Gastroesophageal sphincter (tissue), 4 donors: ENCODE measurements around the gene HOXA10. TPM values are rescaled to one million over a fixed set of nuclear protein-coding genes. Genes with fewer than 3 reads are reported as not detected.

Experiments
- ATAC-seq: fragments of 150-250 bp; one replicate; pipeline ENCODE4 v1.9.1; 2016; ENCODE audit warnings: mild to moderate bottlenecking, moderate library complexity
- H3K27ac ChIP-seq, 4 donors: fragments of 200-600 bp; sonication (generic) in 3 of 4; 1 replicate in 3 of 4; 2 replicates in 1 of 4; pipeline ENCODE4 v1.5.1; 2016 to 2019
- H3K27me3 ChIP-seq: fragments of 200-600 bp; sonication (generic); one replicate; pipeline ENCODE4 v1.5.1; 2019
- H3K36me3 ChIP-seq, 2 donors: fragments of 200-600 bp; sonication (generic); one replicate each; pipeline ENCODE4 v1.5.1; 2019; ENCODE audit warnings: control low read depth in 1 of 2
- H3K4me1 ChIP-seq, 3 donors: fragments of 200-600 bp; sonication (generic); 1 replicate in 2 of 3; 2 replicates in 1 of 3; pipeline ENCODE4 v1.5.1; 2016 to 2019; ENCODE audit warnings: control low read depth in 2 of 3
- H3K4me3 ChIP-seq, 2 donors: fragments of 200-600 bp; sonication (generic); one replicate each; pipeline ENCODE4 v1.5.1; 2019; ENCODE audit warnings: mild to moderate bottlenecking in 1 of 2, moderate library complexity in 1 of 2
- H3K9me3 ChIP-seq, 3 donors: fragments of 200-600 bp; sonication (generic); one replicate each; pipeline ENCODE4 v1.5.1; 2017 to 2019; ENCODE audit warnings: control low read depth in 2 of 3
- CTCF ChIP-seq, 4 experiments: fragments of 200-600 bp in 2 of 4; fragments of 450-650 bp in 2 of 4; sonication (generic) in 1 of 4; IDR thresholded peaks; one replicate each; pipeline ENCODE4 v1.5.1; 2017 to 2019; ENCODE audit warnings: antibody characterized with exemption in 4 of 4, mild to moderate bottlenecking in 2 of 4, moderate library complexity in 2 of 4
- EP300 ChIP-seq: sonication (generic); formaldehyde crosslinking; IDR thresholded peaks from one replicate; pipeline ENCODE4 v1.6.1; 2017; ENCODE audit warnings: antibody characterized with exemption, mild to moderate bottlenecking
- POLR2A ChIP-seq, 2 donors: fragments of 450-650 bp; IDR thresholded peaks; one replicate each; pipeline ENCODE4 v1.6.1; 2017; ENCODE audit warnings: antibody characterized with exemption in 2 of 2, mild to moderate bottlenecking in 2 of 2, moderate library complexity in 1 of 2
- POLR2AphosphoS5 ChIP-seq: sonication (generic); formaldehyde crosslinking; IDR thresholded peaks from one replicate; pipeline ENCODE4 v1.6.1; 2017; ENCODE audit warnings: antibody characterized with exemption
- WGBS, 2 donors: methylation state at CpG; one replicate each; pipeline ENCODE4 v1.1.5; 2018; ENCODE audit warnings: low coverage in 1 of 2; 5-methylcytosine and 5-hydroxymethylcytosine counted together
- small RNA-seq, 4 donors: library from RNA; depleted of rRNA; stranded (forward); fragments of <200 nt; gene quantifications; one replicate each; pipeline ENCODE3, GENCODE V24; 2016
- total RNA-seq, 4 donors: library from RNA; depleted of rRNA; stranded (reverse); fragments of >200 nt; gene quantifications; one replicate each; pipeline ENCODE4 v1.1.0, GENCODE V29; 2016

Gene HOXA10
- total RNA-seq, 4 donors from 2014 or later, result 0.67 TPM; not detected in 3

DNA sequence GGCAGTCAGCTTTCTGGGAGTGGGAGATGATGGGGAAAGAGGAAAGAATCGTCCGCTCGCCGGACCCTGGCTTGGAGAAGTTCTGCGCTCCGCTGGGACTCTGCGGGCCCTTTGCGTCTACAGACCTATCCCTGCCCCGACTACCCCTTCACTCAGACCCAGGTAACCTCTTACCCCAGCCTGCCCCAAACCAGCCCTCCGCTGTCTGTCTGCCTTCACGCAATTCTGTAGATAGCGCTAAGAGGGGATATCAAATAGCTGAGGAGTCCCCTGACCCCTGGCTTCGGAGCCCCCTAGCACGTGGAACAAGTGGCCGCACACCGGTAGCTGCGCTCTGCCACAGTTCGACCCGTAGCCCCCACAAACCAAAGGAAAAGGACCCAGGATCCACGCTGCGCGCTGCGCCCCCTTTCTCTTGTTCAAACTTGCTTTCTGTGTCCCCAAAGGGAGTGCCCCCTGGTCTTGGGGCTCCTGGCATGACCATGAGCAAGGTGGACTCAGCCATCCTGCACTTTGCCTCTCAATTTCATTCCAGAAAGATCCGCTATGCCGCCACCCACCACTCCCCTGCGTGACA, 50.6 kb downstream of the HOXA10 start:
- Histone ChIP-seq H3K27me3 (no peaks in the 10 kb centered on the region), H3K4me1 (peaks cover 4 to 89% (median 34%) of the 10 kb centered on the region in 3 donors), H3K27ac (peak overlapping the region; percentile 90 to 99 (median 98)), H3K4me3 (peak overlapping the region; percentile 50 to 54), H3K36me3 (no peaks in the 10 kb centered on the region), H3K9me3 (no peaks in the 10 kb centered on the region)
- TF ChIP-seq POLR2A (IDR thresholded peaks at IDR 0.05), result no peak
- no peak for TF ChIP-seq EP300
- TF ChIP-seq POLR2AphosphoS5, result no peak
- TF ChIP-seq CTCF (IDR thresholded peaks at IDR 0.05), result no peak
- WGBS, 2 donors, result 14 to 20% methylated on average over 8 to 9 of the region's 26 CpGs
- ATAC-seq, result no peak

- peak; percentile 7 for ATAC-seq
- WGBS, 2 donors, result 0 to 27% methylated on average over 4 to 6 of the region's 14 CpGs
- Histone ChIP-seq H3K36me3 (no peaks in the 10 kb centered on the region), H3K9me3 (no peaks in the 10 kb centered on the region), H3K4me1 (peaks cover 2 to 89% (median 35%) of the 10 kb centered on the region in 3 donors), H3K27me3 (no peaks in the 10 kb centered on the region), H3K4me3 (peak overlapping the region; percentile 50 to 54), H3K27ac (peak overlapping the region; percentile 90 to 99 (median 98))
- peak in 1 of 4 experiments; percentile 29 for TF ChIP-seq CTCF (IDR thresholded peaks at IDR 0.05)
- TF ChIP-seq EP300, result no peak
- TF ChIP-seq POLR2A (IDR thresholded peaks at IDR 0.05), result no peak
Measured at GRCh38 chr7:27123007-27123476, 51.1 kb downstream of the HOXA10 start.

DNA sequence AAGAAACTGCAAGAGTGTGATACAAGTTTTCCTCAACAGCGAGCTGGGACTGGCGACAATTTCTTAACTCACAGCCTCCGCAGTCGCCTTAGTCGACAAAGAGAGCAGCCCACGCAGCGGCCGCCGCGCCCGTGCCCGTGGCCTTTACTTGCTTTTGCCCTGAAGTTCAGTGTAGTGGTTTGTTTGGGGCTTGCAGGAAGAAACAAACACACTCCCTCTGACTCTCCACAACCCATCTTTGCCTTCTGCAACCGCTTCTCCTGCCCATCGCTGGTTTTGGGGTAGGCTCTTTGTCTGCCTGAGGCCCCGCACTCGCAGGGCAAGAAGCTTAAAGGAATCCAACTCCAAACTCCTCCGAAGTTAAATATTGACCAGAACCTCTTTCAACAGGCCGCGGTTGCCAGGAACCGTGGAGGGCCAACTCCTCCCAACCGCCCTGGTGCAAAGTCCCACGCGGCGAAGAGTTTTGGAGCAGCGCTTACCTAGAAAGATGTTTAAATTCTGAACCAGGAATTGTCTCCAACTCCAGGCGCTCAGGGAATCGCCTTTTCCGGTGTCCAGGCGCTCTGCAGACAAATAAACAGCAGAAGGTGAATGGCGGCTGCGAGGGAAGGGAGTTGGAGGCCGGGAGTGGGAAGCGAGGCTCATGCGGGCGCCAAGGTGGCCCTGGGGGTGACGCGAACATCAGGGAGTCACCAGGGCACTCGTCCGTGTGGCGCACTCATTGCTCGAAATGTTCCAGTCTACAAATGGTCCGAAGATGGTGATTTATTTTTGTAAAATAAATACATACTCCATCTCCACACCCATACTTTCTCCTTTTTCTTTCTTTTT, 51.8 kb downstream of the HOXA10 start:
- H3K9me3 ChIP-seq, result no peaks in the 10 kb centered on the region
- peaks cover 2 to 84% (median 27%) of the 10 kb centered on the region in 3 donors for H3K4me1 ChIP-seq
- H3K36me3 ChIP-seq, result no peaks in the 10 kb centered on the region
- WGBS, 2 donors, result 14 to 20% methylated on average over 14 of the region's 42 CpGs
- ATAC-seq, result no peak
- peak overlapping the region; percentile 90 to 99 (median 98) for H3K27ac ChIP-seq
- peak overlapping the region; percentile 50 to 54 for H3K4me3 ChIP-seq
- no peak for TF ChIP-seq CTCF (IDR thresholded peaks at IDR 0.05)
- peak in 1 of 2 donors; percentile 12 for TF ChIP-seq POLR2A (IDR thresholded peaks at IDR 0.05)
- TF ChIP-seq EP300, result no peak
- TF ChIP-seq POLR2AphosphoS5, result peak; percentile 42
- H3K27me3 ChIP-seq, result no peaks in the 10 kb centered on the region

- Histone ChIP-seq H3K4me3 (peak overlapping the region; percentile 50 to 54), H3K27ac (peak overlapping the region; percentile 90 to 99 (median 98)), H3K27me3 (no peaks in the 10 kb centered on the region), H3K36me3 (no peaks in the 10 kb centered on the region), H3K9me3 (no peaks in the 10 kb centered on the region), H3K4me1 (peaks cover 0 to 77% (median 25%) of the 10 kb centered on the region in 3 donors)
- 11 to 19% methylated on average over 6 to 7 of the region's 7 CpGs for WGBS, 2 donors
- TF ChIP-seq CTCF (IDR thresholded peaks at IDR 0.05) (no peak), EP300 (no peak), POLR2AphosphoS5 (no peak), POLR2A (IDR thresholded peaks at IDR 0.05) (no peak)
- ATAC-seq, result no peak
Measured at GRCh38 chr7:27121684-27122076, 52.4 kb downstream of the HOXA10 start.

Small RNAs within 50 kb of the gene (small RNA-seq; reads per million reads assigned to genes)
- 0 reads per million in 4 donors for gene AC004080.5
- gene RF02140, result 0 reads per million in 4 donors
- 0 reads per million in 4 donors for gene RF02141

Other genes starting within 250 kb of the HOXA10 start
- 1 to 10 TPM in 1 of 4 donors, under 1 TPM in 2, not detected in 1; 0.23 to 2.3 (median 0.27) TPM for gene HOXA1, start 78.3 kb downstream of the HOXA10 start, total RNA-seq
- 1 to 10 TPM; 3.1 to 7.0 (median 5.0) TPM for gene HOXA2, start 71.6 kb downstream of the HOXA10 start, total RNA-seq
- gene HOXA4, start 43.6 kb downstream of the HOXA10 start, total RNA-seq, result 10 to 100 TPM in 3 of 4 donors, 1 to 10 TPM in 1; 8.6 to 20.2 (median 15.3) TPM
- gene HOXA5, start 30.6 kb downstream of the HOXA10 start, total RNA-seq, result 10 to 100 TPM; 11.0 to 34.6 (median 29.3) TPM
- 10 to 100 TPM in 1 of 4 donors, under 1 TPM in 1, not detected in 2; 0.46 to 12.7 TPM for gene HOXA6, start 26.5 kb downstream of the HOXA10 start, total RNA-seq
- 10 to 100 TPM in 2 of 4 donors, 1 to 10 TPM in 2; 6.4 to 22.6 (median 10.3) TPM for gene HOXA3, start 21.7 kb downstream of the HOXA10 start, total RNA-seq
- 1 to 10 TPM in 3 of 4 donors, under 1 TPM in 1; 0.85 to 5.1 (median 1.4) TPM for gene HOXA7, start 17.6 kb downstream of the HOXA10 start, total RNA-seq
- gene HOXA9, start 8.8 kb downstream of the HOXA10 start, total RNA-seq, result under 1 TPM in 2 of 4 donors, not detected in 2; 0.54 to 0.89 TPM
- under 1 TPM in 1 of 4 donors, not detected in 3; 0.12 TPM for gene HOXA11, start 10.9 kb upstream of the HOXA10 start, total RNA-seq
- under 1 TPM in 1 of 4 donors, not detected in 3; 0.12 TPM for gene HOXA13, start 25.8 kb upstream of the HOXA10 start, total RNA-seq
- not detected for gene EVX1, start 68.5 kb upstream of the HOXA10 start, total RNA-seq